Measurements from ENCODE around the gene NCAPG. TPM values are rescaled to one million over a fixed set of nuclear protein-coding genes. Genes with fewer than 3 reads are reported as not detected.

NCAPG gene
- total RNA-seq, 1 donor from 2014 or later: 6.0 TPM

DNA sequence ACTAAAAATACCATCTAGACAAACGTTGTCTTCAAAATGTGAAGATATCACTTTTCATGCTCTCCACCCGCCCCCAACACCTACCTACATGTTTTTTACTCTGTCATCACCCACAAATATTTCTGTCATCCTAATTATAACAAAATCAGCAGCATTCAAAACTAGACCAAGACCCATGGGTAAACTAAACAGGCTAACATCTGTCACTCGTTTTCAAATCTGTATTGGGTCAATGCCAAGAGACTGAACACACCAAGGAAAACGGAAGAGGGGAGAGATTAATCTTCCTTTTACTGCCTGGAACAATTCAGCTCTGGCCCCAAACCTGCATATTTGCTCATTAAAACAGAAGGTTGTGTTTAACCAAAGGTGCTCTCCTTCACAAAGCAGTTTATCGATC lies 46.8 kb upstream of the NCAPG start:
- Mint-ChIP-seq H3K9me3 (ENCODE audit: unreplicated experiment) (peaks cover 6% of the 10 kb centered on the region), H3K4me1 (ENCODE audit: low read depth, unreplicated experiment) (peaks cover 6% of the 10 kb centered on the region), H3K36me3 (ENCODE audit: unreplicated experiment) (no peaks in the 10 kb centered on the region), H3K27ac (ENCODE audit: unreplicated experiment) (peak overlapping the region; percentile 14), H3K4me3 (ENCODE audit: unreplicated experiment) (peak overlapping the region; percentile 7), H3K27me3 (ENCODE audit: unreplicated experiment) (no peaks in the 10 kb centered on the region)
- DNase-seq: no peak
- TF ChIP-seq, protein P1, sequence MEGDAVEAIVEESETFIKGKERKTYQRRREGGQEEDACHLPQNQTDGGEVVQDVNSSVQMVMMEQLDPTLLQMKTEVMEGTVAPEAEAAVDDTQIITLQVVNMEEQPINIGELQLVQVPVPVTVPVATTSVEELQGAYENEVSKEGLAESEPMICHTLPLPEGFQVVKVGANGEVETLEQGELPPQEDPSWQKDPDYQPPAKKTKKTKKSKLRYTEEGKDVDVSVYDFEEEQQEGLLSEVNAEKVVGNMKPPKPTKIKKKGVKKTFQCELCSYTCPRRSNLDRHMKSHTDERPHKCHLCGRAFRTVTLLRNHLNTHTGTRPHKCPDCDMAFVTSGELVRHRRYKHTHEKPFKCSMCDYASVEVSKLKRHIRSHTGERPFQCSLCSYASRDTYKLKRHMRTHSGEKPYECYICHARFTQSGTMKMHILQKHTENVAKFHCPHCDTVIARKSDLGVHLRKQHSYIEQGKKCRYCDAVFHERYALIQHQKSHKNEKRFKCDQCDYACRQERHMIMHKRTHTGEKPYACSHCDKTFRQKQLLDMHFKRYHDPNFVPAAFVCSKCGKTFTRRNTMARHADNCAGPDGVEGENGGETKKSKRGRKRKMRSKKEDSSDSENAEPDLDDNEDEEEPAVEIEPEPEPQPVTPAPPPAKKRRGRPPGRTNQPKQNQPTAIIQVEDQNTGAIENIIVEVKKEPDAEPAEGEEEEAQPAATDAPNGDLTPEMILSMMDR (IDR thresholded peaks at IDR 0.05; ENCODE audit: partially characterized antibody, unreplicated experiment): no peak

DNA sequence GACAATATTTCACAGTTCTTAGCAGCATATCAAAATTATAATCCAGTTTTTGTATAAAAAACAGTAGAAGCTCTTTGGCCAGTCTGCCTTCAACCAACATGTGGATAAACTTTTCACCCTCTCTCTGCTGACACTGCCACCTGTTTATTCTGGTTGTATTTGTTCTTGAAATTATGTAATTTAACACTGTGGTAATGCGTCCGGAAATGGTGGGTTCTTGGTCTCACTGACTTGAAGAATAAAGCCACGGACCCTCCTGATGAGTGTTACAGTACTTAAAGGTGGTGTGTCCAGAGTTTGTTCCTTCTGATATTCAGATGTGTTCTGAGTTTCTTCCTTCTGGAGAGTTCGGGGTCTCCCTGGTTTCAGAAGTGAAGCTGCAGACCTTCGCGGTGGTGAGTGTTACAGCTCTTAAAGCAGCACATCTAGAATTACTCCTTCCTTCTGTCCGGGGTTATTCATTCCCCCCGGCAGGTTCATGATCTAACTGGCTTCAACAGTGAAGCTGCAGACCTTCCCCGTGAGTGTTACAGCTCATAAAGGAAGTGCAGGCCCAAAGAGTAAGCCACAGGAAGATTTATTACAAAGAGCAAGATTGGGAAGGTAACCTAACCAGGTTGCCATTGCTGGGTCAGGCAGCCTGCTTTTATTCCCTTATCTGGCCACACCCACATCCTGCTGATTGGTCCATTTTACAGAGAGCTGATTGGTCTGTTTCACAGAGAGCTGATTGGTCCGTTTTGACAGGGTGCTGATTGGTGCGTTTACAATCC lies 45.1 kb upstream of the NCAPG start:
- H3K27me3 Mint-ChIP-seq (ENCODE audit: unreplicated experiment): no peaks in the 10 kb centered on the region
- H3K4me1 Mint-ChIP-seq (ENCODE audit: low read depth, unreplicated experiment): no peaks in the 10 kb centered on the region
- TF ChIP-seq, protein P1 (IDR thresholded peaks at IDR 0.05; ENCODE audit: partially characterized antibody, unreplicated experiment): no peak
- no peak for DNase-seq
- H3K4me3 Mint-ChIP-seq (ENCODE audit: unreplicated experiment): no peak overlapping the region
- H3K9me3 Mint-ChIP-seq (ENCODE audit: unreplicated experiment): peaks cover 4% of the 10 kb centered on the region
- no peak overlapping the region for H3K27ac Mint-ChIP-seq (ENCODE audit: unreplicated experiment)
- H3K36me3 Mint-ChIP-seq (ENCODE audit: unreplicated experiment): no peaks in the 10 kb centered on the region

DNA sequence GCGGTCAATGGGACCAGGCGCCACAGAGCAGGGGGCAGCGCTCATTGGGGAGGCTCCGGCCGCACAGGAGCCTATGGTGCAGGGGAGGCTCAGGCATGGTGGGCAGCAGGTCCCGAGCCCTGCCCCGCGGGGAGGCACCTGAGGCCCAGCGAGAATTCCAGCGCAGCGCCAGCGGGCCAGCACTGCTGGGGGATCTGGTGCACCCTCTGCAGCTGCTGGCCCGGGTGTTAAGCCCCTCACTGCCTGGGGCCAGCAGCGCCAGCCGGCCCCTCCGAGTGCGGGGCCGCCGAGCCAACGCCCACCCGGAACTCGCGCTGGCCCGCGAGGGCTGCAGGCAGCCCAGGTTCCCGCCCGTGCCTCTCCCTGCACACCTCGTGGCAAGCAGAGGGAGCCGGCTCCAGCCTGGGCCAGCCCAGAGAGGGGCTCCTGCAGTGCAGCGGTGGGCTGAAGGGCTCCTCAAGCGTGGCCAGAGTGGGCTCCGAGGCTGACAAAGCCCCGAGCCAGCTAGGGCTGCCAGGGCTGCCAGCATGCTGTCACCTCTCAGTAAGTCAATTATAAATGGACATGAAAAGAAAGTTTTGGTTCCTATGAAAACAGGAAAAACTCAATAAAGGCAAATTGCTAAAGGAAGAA lies 43.8 kb upstream of the NCAPG start:
- H3K27me3 Mint-ChIP-seq (ENCODE audit: unreplicated experiment): no peaks in the 10 kb centered on the region
- TF ChIP-seq, protein P1 (IDR thresholded peaks at IDR 0.05; ENCODE audit: partially characterized antibody, unreplicated experiment): no peak
- H3K9me3 Mint-ChIP-seq (ENCODE audit: unreplicated experiment): peaks cover 4% of the 10 kb centered on the region
- H3K36me3 Mint-ChIP-seq (ENCODE audit: unreplicated experiment): no peaks in the 10 kb centered on the region
- no peak overlapping the region for H3K4me3 Mint-ChIP-seq (ENCODE audit: unreplicated experiment)
- no peak for DNase-seq
- no peak overlapping the region for H3K27ac Mint-ChIP-seq (ENCODE audit: unreplicated experiment)
- no peaks in the 10 kb centered on the region for H3K4me1 Mint-ChIP-seq (ENCODE audit: low read depth, unreplicated experiment)

DNA sequence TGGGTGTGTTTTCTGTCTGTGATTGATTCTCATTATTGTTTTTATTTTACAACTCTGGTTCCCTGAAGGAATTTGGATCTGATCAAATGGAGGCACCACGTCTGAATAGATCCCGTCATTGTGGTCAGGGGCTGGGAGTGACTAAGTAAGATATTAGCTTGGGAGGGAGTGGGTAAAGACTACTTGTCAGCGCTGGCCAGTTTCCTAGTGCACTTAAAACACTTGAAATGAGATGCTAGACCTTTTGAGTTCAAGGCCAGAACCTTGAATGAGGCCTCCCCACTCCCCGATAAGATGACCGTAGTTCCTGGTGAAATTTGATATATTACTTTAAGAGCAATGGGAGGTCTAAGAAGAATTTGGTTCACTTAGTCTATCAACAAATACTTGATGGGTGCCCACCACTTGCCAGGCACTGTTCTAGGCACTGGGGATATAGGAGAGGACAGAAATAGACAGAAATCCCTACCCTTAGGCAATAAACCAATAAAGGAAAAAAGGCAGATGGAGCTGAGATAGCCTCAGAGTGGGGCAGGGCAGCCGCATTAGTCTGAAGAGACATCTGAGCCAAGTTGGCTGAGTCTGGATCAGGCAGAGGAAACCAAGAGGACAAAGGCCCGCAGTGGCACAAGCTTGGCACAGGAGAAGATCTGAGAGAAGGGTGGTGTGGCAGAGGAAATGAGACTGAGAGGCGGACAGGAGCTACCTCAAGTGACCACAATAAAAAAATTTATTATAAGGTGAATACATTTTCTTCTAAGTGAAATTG lies 41.2 kb upstream of the NCAPG start:
- TF ChIP-seq, protein P1 (IDR thresholded peaks at IDR 0.05; ENCODE audit: partially characterized antibody, unreplicated experiment): no peak
- no peak overlapping the region for H3K27ac Mint-ChIP-seq (ENCODE audit: unreplicated experiment)
- H3K27me3 Mint-ChIP-seq (ENCODE audit: unreplicated experiment): no peaks in the 10 kb centered on the region
- no peak overlapping the region for H3K4me3 Mint-ChIP-seq (ENCODE audit: unreplicated experiment)
- no peaks in the 10 kb centered on the region for H3K4me1 Mint-ChIP-seq (ENCODE audit: low read depth, unreplicated experiment)
- H3K9me3 Mint-ChIP-seq (ENCODE audit: unreplicated experiment): peaks cover 2% of the 10 kb centered on the region
- no peaks in the 10 kb centered on the region for H3K36me3 Mint-ChIP-seq (ENCODE audit: unreplicated experiment)
- DNase-seq: no peak

All from glutamatergic neuron (in vitro differentiated cells).